GM23338 (cell line): ENCODE data around the gene SLCO4A1. TPM values are rescaled to one million over a fixed set of nuclear protein-coding genes. Genes with fewer than 3 reads are reported as not detected.

Source experiments
- ATAC-seq: fragments of 200-7000 bp; cut with Tn5 transposase; 3 replicates; pipeline ENCODE4 v1.9.1; 2020
- DNase-seq: peaks from one replicate; pipeline ENCODE4 v3.0.0-alpha.2; 2015; ENCODE audit warnings: low spot score
- H2AFZ ChIP-seq: fragments of 200-600 bp; sonication (generic); 2 replicates; pipeline ENCODE4 v1.8.0; 2016; ENCODE audit warnings: antibody characterized with exemption, mild to moderate bottlenecking, moderate library complexity
- H3F3A ChIP-seq: fragments of 200-600 bp; sonication (generic); replicated peaks from 2 replicates; pipeline ENCODE4 v1.8.0; 2017; ENCODE audit warnings: antibody characterized with exemption, mixed run types, low read depth
- H3K27ac ChIP-seq: fragments of 200-600 bp; sonication (generic); 2 replicates; pipeline ENCODE4 v1.6.1; 2016; ENCODE audit warnings: low read depth
- H3K27me3 ChIP-seq: fragments of 200-600 bp; sonication (generic); 2 replicates; pipeline ENCODE4 v1.8.0; 2016; ENCODE audit warnings: mild to moderate bottlenecking, mixed run types, moderate library complexity; ENCODE audit not compliant: insufficient read depth
- H3K36me3 ChIP-seq: fragments of 200-600 bp; sonication (generic); 2 replicates; pipeline ENCODE4 v1.8.0; 2016; ENCODE audit warnings: mild to moderate bottlenecking; ENCODE audit not compliant: insufficient read depth
- H3K4me1 ChIP-seq: fragments of 200-600 bp; sonication (generic); 2 replicates; pipeline ENCODE4 v1.8.0; 2016; ENCODE audit warnings: mild to moderate bottlenecking, moderate library complexity; ENCODE audit not compliant: insufficient read depth
- H3K4me2 ChIP-seq: fragments of 200-600 bp; sonication (generic); 2 replicates; pipeline ENCODE4 v1.7.1; 2017; ENCODE audit warnings: mixed run types
- H3K4me3 ChIP-seq: fragments of 200-600 bp; sonication (generic); 2 replicates; pipeline ENCODE4 v1.6.1; 2016; ENCODE audit warnings: mixed run types
- H3K79me2 ChIP-seq: fragments of 200-600 bp; sonication (generic); replicated peaks from 2 replicates; pipeline ENCODE4 v1.8.0; 2017; ENCODE audit warnings: mild to moderate bottlenecking; ENCODE audit not compliant: insufficient read depth
- H3K9me2 ChIP-seq: fragments of 200-600 bp; sonication (generic); 2 replicates; pipeline ENCODE4 v1.8.0; 2017; ENCODE audit not compliant: insufficient read depth
- H4K20me1 ChIP-seq: fragments of 200-600 bp; sonication (generic); replicated peaks from 2 replicates; pipeline ENCODE4 v1.8.0; 2017; ENCODE audit warnings: mild to moderate bottlenecking; ENCODE audit not compliant: insufficient read depth
- H3K27ac Mint-ChIP-seq: 2 replicates; pipeline ENCODE4 v1.8.0; 2020; ENCODE audit warnings: inconsistent platforms, mild to moderate bottlenecking, moderate library complexity, mixed read lengths
- H3K27me3 Mint-ChIP-seq: 3 replicates; pipeline ENCODE4 v1.8.0; 2022; ENCODE audit warnings: low read depth, mild to moderate bottlenecking, moderate library complexity, mixed read lengths, inconsistent platforms; ENCODE audit not compliant: insufficient read depth, poor library complexity
- H3K36me3 Mint-ChIP-seq: 3 replicates; pipeline ENCODE4 v1.8.0; 2021; ENCODE audit warnings: low read depth, mild to moderate bottlenecking, inconsistent platforms, moderate library complexity, mixed read lengths
- H3K4me1 Mint-ChIP-seq: 3 replicates; pipeline ENCODE4 v1.8.0; 2020; ENCODE audit warnings: mild to moderate bottlenecking, inconsistent platforms, mixed read lengths
- H3K4me3 Mint-ChIP-seq: 3 replicates; pipeline ENCODE4 v1.8.0; 2021; ENCODE audit warnings: moderate library complexity, mild to moderate bottlenecking, inconsistent platforms, mixed read lengths
- H3K9me3 Mint-ChIP-seq: 3 replicates; pipeline ENCODE4 v1.8.0; 2020; ENCODE audit warnings: moderate library complexity, mild to moderate bottlenecking, inconsistent platforms, mixed read lengths
- EZH2phosphoT487 ChIP-seq: fragments of 200-600 bp; sonication (generic); IDR thresholded peaks from one replicate; pipeline ENCODE4 v1.8.1; 2018; ENCODE audit warnings: antibody characterized with exemption; ENCODE audit not compliant: unreplicated experiment
- JUNB ChIP-seq: IDR thresholded peaks from one replicate; pipeline ENCODE4 v1.6.1; 2016; ENCODE audit warnings: antibody characterized with exemption; ENCODE audit not compliant: unreplicated experiment
- POLR2AphosphoS5 ChIP-seq: IDR thresholded peaks from 2 replicates; pipeline ENCODE4 v1.6.1; 2016; ENCODE audit warnings: antibody characterized with exemption, low read depth
- STAT1 ChIP-seq: IDR thresholded peaks from one replicate; pipeline ENCODE4 v1.6.1; 2016; ENCODE audit warnings: antibody characterized with exemption; ENCODE audit not compliant: unreplicated experiment
- ZNF331 ChIP-seq: fragments of 250-450 bp; sonication (Bioruptor Pico); IDR thresholded peaks from 2 replicates; pipeline ENCODE4 v1.5.0; 2020; ENCODE audit warnings: low read depth, mild to moderate bottlenecking, moderate library complexity
- polyA plus RNA-seq: library from polyadenylated mRNA; unstranded; fragments of >200 nt; fragmentation: Nextera tagmentation; extraction: Ambion mirVana; gene quantifications from 2 replicates; pipeline ENCODE4 v1.2.1, GENCODE V29; 2016
- total RNA-seq: library from RNA; depleted of rRNA; stranded (reverse); fragments of >200 nt; shearing (Covaris generic); gene quantifications from 2 replicates; pipeline ENCODE4 v1.2.3, GENCODE V29; 2014
- TF ChIP-seq, protein P1 (sequence below): fragments of 250-450 bp; sonication (Bioruptor Pico); IDR thresholded peaks from 2 replicates; pipeline ENCODE4 v1.5.0; 2020; ENCODE audit warnings: mild to moderate bottlenecking, moderate library complexity
- TF ChIP-seq, protein P2 (sequence below), 2 experiments: fragments of 200-600 bp in 1 of 2; sonication (generic) in 1 of 2; conservative IDR thresholded peaks; 2 replicates each; pipeline versions ENCODE4 v1.5.1 to v1.6.1; 2016 to 2017; ENCODE audit warnings: antibody characterized with exemption in 2 of 2, low read depth in 2 of 2, mild to moderate bottlenecking in 2 of 2, moderate library complexity in 1 of 2
- TF ChIP-seq, protein P3 (sequence below): IDR thresholded peaks from 2 replicates; pipeline ENCODE4 v1.6.1; 2016; ENCODE audit warnings: antibody characterized with exemption

The SLCO4A1 gene
- total and polyA plus RNA-seq, 2 experiments from 2014 or later, result 28.5 to 41.6 TPM

DNA sequence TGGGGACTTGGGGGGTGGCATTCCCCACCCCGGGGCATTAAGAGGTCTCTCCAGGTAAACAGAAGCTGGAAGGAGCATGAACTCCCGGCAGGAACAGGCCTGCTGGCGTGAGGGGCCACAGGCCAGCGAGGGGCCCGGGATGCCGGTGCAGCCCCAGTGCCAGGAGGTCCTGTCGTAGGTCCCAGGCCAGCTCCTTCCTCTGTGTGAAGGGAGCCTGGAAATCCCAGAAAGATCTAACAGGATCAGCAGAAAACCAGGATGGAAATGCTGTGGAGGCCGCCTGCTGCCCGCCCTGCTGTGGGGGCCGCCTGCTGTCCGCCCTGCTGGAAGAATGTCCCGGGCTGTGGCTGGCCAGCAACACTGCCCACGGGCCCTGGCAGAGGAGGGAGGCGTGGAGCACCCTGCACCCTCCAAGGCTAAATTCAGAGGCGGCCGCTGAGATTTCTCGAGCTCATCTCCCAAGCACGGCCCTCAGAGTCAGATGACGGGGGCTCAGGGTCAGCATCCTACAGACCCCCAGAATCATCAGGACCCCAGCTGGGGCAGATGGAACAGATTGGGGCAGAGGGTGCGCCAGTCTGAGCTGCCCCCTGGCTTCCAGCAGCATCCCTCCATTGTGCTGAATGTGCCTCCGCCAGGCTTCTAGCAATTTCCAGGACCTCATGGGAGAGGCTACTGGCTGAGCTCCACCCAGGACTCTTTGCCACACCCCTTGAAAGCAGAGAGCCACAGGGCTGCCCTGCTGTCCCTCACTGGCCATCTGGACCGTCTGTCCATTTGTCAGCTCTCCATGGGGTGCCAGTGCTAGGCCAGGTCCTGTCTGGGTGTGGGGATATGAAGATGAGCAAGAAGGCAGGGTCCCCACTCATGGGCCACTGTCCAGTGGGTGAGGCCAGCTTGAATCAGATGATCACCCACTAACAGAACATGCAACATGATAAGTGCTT, 32.2 kb upstream of the SLCO4A1 start:
- Histone ChIP-seq H3K4me3 (no peak overlapping the region), H2AFZ (no peak overlapping the region), H3K9me2 (no peaks in the 10 kb centered on the region), H3K27ac (no peak overlapping the region), H3K4me1 (peaks cover 20% of the 10 kb centered on the region), H3K4me2 (no peak overlapping the region), H3K27me3 (no peaks in the 10 kb centered on the region), H4K20me1 (no peaks in the 10 kb centered on the region), H3K79me2 (no peaks in the 10 kb centered on the region), H3F3A (peaks cover 16% of the 10 kb centered on the region; the same call in 1 of the 2 replicates), H3K36me3 (no peaks in the 10 kb centered on the region)
- peaks cover 33% of the 10 kb centered on the region for H3K4me1 Mint-ChIP-seq
- no peak for TF ChIP-seq JUNB
- H3K4me3 Mint-ChIP-seq, result no peak overlapping the region
- H3K27ac Mint-ChIP-seq, result no peak overlapping the region
- ATAC-seq, result no peak
- no peak for DNase-seq
- H3K36me3 Mint-ChIP-seq, result no peaks in the 10 kb centered on the region; the same call in 2 of the 3 replicates
- peaks cover 14% of the 10 kb centered on the region for H3K27me3 Mint-ChIP-seq
- peaks cover 4% of the 10 kb centered on the region; the same call in 2 of the 3 replicates for H3K9me3 Mint-ChIP-seq

DNA sequence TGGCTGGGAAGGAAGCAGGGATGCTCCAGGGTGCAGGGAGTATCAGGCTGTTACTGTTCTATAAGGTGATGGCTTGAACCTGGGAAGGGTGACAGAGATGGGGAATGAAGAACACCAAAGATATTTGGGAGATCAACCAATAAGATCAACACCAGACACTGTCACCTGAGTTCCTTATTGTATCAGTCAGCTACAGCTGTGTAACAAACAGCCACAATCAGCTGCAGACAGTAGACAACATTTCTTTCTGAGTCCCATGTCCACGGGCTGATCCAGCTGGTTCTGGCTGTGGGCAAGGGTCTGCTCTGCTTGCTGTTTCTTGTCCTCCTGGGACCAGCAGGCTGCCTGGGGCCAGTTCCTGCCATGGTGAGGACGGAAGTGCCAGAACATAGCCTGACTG, 31.3 kb upstream of the SLCO4A1 start:
- Histone ChIP-seq H3K4me2 (no peak overlapping the region), H4K20me1 (no peaks in the 10 kb centered on the region), H3K4me1 (peaks cover 11% of the 10 kb centered on the region), H3K36me3 (no peaks in the 10 kb centered on the region), H3K27ac (no peak overlapping the region), H3K9me2 (no peaks in the 10 kb centered on the region), H3K27me3 (no peaks in the 10 kb centered on the region), H3K4me3 (no peak overlapping the region), H3K79me2 (no peaks in the 10 kb centered on the region), H3F3A (peaks cover 7% of the 10 kb centered on the region; the same call in 1 of the 2 replicates), H2AFZ (no peak overlapping the region)
- peaks cover 24% of the 10 kb centered on the region for H3K4me1 Mint-ChIP-seq
- peaks cover 10% of the 10 kb centered on the region for H3K27me3 Mint-ChIP-seq
- H3K9me3 Mint-ChIP-seq, result peaks cover 4% of the 10 kb centered on the region; the same call in 2 of the 3 replicates
- ATAC-seq (no peak), DNase-seq (no peak)
- no peak overlapping the region for H3K27ac Mint-ChIP-seq
- no peaks in the 10 kb centered on the region; the same call in 2 of the 3 replicates for H3K36me3 Mint-ChIP-seq
- H3K4me3 Mint-ChIP-seq, result no peak overlapping the region
- TF ChIP-seq POLR2AphosphoS5 (no peak), EZH2phosphoT487 (no peak), STAT1 (no peak), JUNB (no peak), ZNF331 (CRISPR knock-in tag) (no peak)
- TF ChIP-seq, protein P1, sequence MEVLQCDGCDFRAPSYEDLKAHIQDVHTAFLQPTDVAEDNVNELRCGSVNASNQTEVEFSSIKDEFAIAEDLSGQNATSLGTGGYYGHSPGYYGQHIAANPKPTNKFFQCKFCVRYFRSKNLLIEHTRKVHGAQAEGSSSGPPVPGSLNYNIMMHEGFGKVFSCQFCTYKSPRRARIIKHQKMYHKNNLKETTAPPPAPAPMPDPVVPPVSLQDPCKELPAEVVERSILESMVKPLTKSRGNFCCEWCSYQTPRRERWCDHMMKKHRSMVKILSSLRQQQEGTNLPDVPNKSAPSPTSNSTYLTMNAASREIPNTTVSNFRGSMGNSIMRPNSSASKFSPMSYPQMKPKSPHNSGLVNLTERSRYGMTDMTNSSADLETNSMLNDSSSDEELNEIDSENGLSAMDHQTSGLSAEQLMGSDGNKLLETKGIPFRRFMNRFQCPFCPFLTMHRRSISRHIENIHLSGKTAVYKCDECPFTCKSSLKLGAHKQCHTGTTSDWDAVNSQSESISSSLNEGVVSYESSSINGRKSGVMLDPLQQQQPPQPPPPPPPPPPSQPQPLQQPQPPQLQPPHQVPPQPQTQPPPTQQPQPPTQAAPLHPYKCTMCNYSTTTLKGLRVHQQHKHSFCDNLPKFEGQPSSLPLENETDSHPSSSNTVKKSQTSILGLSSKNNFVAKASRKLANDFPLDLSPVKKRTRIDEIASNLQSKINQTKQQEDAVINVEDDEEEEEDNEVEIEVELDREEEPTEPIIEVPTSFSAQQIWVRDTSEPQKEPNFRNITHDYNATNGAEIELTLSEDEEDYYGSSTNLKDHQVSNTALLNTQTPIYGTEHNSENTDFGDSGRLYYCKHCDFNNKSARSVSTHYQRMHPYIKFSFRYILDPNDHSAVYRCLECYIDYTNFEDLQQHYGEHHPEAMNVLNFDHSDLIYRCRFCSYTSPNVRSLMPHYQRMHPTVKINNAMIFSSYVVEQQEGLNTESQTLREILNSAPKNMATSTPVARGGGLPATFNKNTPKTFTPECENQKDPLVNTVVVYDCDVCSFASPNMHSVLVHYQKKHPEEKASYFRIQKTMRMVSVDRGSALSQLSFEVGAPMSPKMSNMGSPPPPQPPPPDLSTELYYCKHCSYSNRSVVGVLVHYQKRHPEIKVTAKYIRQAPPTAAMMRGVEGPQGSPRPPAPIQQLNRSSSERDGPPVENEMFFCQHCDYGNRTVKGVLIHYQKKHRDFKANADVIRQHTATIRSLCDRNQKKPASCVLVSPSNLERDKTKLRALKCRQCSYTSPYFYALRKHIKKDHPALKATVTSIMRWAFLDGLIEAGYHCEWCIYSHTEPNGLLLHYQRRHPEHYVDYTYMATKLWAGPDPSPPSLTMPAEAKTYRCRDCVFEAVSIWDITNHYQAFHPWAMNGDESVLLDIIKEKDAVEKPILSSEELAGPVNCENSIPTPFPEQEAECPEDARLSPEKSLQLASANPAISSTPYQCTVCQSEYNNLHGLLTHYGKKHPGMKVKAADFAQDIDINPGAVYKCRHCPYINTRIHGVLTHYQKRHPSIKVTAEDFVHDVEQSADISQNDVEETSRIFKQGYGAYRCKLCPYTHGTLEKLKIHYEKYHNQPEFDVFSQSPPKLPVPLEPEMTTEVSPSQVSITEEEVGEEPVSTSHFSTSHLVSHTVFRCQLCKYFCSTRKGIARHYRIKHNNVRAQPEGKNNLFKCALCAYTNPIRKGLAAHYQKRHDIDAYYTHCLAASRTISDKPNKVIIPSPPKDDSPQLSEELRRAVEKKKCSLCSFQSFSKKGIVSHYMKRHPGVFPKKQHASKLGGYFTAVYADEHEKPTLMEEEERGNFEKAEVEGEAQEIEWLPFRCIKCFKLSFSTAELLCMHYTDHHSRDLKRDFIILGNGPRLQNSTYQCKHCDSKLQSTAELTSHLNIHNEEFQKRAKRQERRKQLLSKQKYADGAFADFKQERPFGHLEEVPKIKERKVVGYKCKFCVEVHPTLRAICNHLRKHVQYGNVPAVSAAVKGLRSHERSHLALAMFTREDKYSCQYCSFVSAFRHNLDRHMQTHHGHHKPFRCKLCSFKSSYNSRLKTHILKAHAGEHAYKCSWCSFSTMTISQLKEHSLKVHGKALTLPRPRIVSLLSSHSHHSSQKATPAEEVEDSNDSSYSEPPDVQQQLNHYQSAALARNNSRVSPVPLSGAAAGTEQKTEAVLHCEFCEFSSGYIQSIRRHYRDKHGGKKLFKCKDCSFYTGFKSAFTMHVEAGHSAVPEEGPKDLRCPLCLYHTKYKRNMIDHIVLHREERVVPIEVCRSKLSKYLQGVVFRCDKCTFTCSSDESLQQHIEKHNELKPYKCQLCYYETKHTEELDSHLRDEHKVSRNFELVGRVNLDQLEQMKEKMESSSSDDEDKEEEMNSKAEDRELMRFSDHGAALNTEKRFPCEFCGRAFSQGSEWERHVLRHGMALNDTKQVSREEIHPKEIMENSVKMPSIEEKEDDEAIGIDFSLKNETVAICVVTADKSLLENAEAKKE, result no peak
- TF ChIP-seq, protein P2, sequence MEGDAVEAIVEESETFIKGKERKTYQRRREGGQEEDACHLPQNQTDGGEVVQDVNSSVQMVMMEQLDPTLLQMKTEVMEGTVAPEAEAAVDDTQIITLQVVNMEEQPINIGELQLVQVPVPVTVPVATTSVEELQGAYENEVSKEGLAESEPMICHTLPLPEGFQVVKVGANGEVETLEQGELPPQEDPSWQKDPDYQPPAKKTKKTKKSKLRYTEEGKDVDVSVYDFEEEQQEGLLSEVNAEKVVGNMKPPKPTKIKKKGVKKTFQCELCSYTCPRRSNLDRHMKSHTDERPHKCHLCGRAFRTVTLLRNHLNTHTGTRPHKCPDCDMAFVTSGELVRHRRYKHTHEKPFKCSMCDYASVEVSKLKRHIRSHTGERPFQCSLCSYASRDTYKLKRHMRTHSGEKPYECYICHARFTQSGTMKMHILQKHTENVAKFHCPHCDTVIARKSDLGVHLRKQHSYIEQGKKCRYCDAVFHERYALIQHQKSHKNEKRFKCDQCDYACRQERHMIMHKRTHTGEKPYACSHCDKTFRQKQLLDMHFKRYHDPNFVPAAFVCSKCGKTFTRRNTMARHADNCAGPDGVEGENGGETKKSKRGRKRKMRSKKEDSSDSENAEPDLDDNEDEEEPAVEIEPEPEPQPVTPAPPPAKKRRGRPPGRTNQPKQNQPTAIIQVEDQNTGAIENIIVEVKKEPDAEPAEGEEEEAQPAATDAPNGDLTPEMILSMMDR (conservative IDR thresholded peaks at IDR 0.05; ENCODE audit: low read depth in 2 of 2), result no peak
- TF ChIP-seq, protein P3, sequence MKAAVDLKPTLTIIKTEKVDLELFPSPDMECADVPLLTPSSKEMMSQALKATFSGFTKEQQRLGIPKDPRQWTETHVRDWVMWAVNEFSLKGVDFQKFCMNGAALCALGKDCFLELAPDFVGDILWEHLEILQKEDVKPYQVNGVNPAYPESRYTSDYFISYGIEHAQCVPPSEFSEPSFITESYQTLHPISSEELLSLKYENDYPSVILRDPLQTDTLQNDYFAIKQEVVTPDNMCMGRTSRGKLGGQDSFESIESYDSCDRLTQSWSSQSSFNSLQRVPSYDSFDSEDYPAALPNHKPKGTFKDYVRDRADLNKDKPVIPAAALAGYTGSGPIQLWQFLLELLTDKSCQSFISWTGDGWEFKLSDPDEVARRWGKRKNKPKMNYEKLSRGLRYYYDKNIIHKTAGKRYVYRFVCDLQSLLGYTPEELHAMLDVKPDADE, result no peak
